Keratinocyte (primary cell): ENCODE measurements around the gene CABLES2. TPM values are rescaled to one million over a fixed set of nuclear protein-coding genes. Genes with fewer than 3 reads are reported as not detected.

ENCODE experiments used
- DNase-seq: peaks from one replicate; pipeline ENCODE4 v3.0.0-alpha.2; 2011; ENCODE audit warnings: low read depth, missing footprints, low spot score
- FAIRE-seq: peaks from 2 replicates; lab custom pipeline; 2011; peaks lifted over from hg19 to GRCh38; lab: Jason Lieb, UNC
- H2AFZ ChIP-seq: 2 replicates; pipeline ENCODE4 v1.6.0; 2012; ENCODE audit warnings: low read length, control low read depth, inconsistent platforms; ENCODE audit not compliant: control insufficient read depth
- H3K27ac ChIP-seq: 2 replicates; pipeline ENCODE4 v1.5.1; 2011; ENCODE audit warnings: low read length; ENCODE audit not compliant: control insufficient read depth, insufficient read depth
- H3K27me3 ChIP-seq: 3 replicates; pipeline ENCODE4 v1.6.0; 2011; ENCODE audit warnings: low read length; ENCODE audit not compliant: control insufficient read depth, insufficient read depth; ENCODE audit errors: extremely low read depth
- H3K36me3 ChIP-seq, 2 experiments: 2 replicates in 1 of 2; 3 replicates in 1 of 2; pipeline ENCODE4 v1.5.1; 2011; ENCODE audit warnings: low read length in 2 of 2, mild to moderate bottlenecking in 1 of 2; ENCODE audit not compliant: control insufficient read depth in 2 of 2, insufficient read depth in 2 of 2; ENCODE audit errors: extremely low read depth in 1 of 2
- H3K4me1 ChIP-seq: 3 replicates; pipeline ENCODE4 v1.5.1; 2011; ENCODE audit warnings: low read length; ENCODE audit not compliant: control insufficient read depth, insufficient read depth; ENCODE audit errors: extremely low read depth
- H3K4me2 ChIP-seq: 3 replicates; pipeline ENCODE4 v1.6.0; 2011; ENCODE audit warnings: low read depth, low read length; ENCODE audit not compliant: control insufficient read depth, insufficient read depth; ENCODE audit errors: extremely low read depth
- H3K4me3 ChIP-seq, 3 experiments: fragments of 200-600 bp in 1 of 3; sonication (generic) in 1 of 3; 2 replicates in 2 of 3; 3 replicates in 1 of 3; pipeline ENCODE4 v1.5.1; 2011 to 2016; ENCODE audit warnings: low read length in 3 of 3, mild to moderate bottlenecking in 3 of 3, control low read depth in 2 of 3, inconsistent platforms in 1 of 3, low read depth in 1 of 3, mixed read lengths in 1 of 3, mixed run types in 1 of 3, moderate library complexity in 1 of 3; ENCODE audit not compliant: control insufficient read depth in 2 of 3, insufficient read depth in 2 of 3; ENCODE audit errors: extremely low read depth in 1 of 3
- H3K79me2 ChIP-seq: 2 replicates; pipeline ENCODE4 v1.6.0; 2012; ENCODE audit warnings: low read length; ENCODE audit not compliant: control insufficient read depth, insufficient read depth
- H3K9ac ChIP-seq: 3 replicates; pipeline ENCODE4 v1.6.0; 2011; ENCODE audit warnings: low read length; ENCODE audit not compliant: control insufficient read depth, insufficient read depth; ENCODE audit errors: extremely low read depth
- H3K9me1 ChIP-seq: 3 replicates; pipeline ENCODE4 v1.6.0; 2011; ENCODE audit warnings: low read length; ENCODE audit not compliant: control insufficient read depth, insufficient read depth; ENCODE audit errors: extremely low read depth
- H3K9me3 ChIP-seq: 2 replicates; pipeline ENCODE4 v1.5.1; 2012; ENCODE audit warnings: low read depth, low read length; ENCODE audit not compliant: control insufficient read depth
- H4K20me1 ChIP-seq: 3 replicates; pipeline ENCODE4 v1.6.0; 2011; ENCODE audit warnings: low read length; ENCODE audit not compliant: control insufficient read depth, insufficient read depth; ENCODE audit errors: extremely low read depth
- EZH2 ChIP-seq: IDR thresholded peaks from one replicate; pipeline ENCODE4 v1.6.1; 2012; ENCODE audit warnings: inconsistent platforms, mild to moderate bottlenecking, low read length, moderate library complexity
- dilution Hi-C: fragments of 300-500 bp; cut with MboI; formaldehyde crosslinking; loops from one replicate; pipeline ENCODE4 v1.7.0; 2020; ENCODE audit warnings: low sequenced_read_pairs; ENCODE audit not compliant: extremely low pct_ligation_motif_present
- polyA plus RNA-seq, 5 experiments: library from polyadenylated mRNA; depleted of rRNA in 3 of 5; stranded (reverse) in 3 of 5; stranded (forward) in 1 of 5; unstranded in 1 of 5; fragments of >200 nt; gene quantifications; 1 replicate in 1 of 5; 2 replicates in 3 of 5; 3 replicates in 1 of 5; pipeline versions ENCODE4 v1.2.1 to v1.2.3, GENCODE V29; 2011 to 2012; ENCODE audit warnings: missing spikeins in 2 of 5, low read depth in 1 of 5, low replicate concordance in 1 of 5
- TF ChIP-seq, protein P1 (sequence below), 3 experiments: IDR thresholded peaks in 1 of 3; conservative IDR thresholded peaks in 1 of 3; optimal IDR thresholded peaks in 1 of 3; 2 replicates in 2 of 3; 3 replicates in 1 of 3; pipeline versions ENCODE3 to v1.5.1; 2011; ENCODE audit warnings: low read length in 3 of 3, mild to moderate bottlenecking in 3 of 3, moderate library complexity in 2 of 3, control low read depth in 1 of 3, inconsistent platforms in 1 of 3; ENCODE audit not compliant: insufficient read depth in 2 of 3; ENCODE audit errors: extremely low read depth in 1 of 3

CABLES2 gene
- polyA plus RNA-seq, 1 donor (not counting 4 experiments of a cell fraction or from before 2014, with no cell fraction given), result 2.2 TPM

DNA sequence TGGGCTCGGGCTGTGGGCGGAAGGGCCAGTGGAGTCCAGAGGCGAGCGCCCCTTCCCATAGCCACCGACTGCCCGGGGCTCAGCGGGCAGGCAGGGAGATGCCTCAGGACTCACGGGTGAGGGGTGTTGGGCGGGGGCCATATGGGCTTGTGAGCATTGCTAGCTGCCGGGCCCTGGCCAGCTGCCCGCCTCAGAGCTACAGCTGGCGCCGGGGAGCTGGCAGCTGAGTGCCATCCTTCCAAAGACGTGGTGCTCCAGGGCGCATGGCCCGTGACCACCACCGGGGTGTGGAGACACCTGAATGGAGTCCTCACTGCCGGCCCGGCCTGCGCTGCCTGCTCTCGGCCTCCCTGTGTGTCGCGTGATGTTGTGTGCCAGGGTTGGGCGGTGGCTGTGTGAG lies 30.8 kb upstream of the CABLES2 start:
- Histone ChIP-seq H3K79me2 (no peaks in the 10 kb centered on the region), H3K4me1 (no peaks in the 10 kb centered on the region), H3K4me3 (no peak overlapping the region), H3K4me2 (no peak overlapping the region), H3K9ac (no peak overlapping the region), H3K27ac (no peak overlapping the region), H2AFZ (no peak overlapping the region), H3K36me3 (no peaks in the 10 kb centered on the region), H3K27me3 (peaks cover 38% of the 10 kb centered on the region), H4K20me1 (no peaks in the 10 kb centered on the region), H3K9me1 (no peaks in the 10 kb centered on the region), H3K9me3 (no peaks in the 10 kb centered on the region)
- no peak for FAIRE-seq
- DNase-seq, result no peak
- dilution Hi-C loops, result loop anchor here (25.0 kb wide), 1 partner anchor 99 kb away; no protein-coding TSS in a partner anchor
- no peak for TF ChIP-seq EZH2
- TF ChIP-seq, protein P1, sequence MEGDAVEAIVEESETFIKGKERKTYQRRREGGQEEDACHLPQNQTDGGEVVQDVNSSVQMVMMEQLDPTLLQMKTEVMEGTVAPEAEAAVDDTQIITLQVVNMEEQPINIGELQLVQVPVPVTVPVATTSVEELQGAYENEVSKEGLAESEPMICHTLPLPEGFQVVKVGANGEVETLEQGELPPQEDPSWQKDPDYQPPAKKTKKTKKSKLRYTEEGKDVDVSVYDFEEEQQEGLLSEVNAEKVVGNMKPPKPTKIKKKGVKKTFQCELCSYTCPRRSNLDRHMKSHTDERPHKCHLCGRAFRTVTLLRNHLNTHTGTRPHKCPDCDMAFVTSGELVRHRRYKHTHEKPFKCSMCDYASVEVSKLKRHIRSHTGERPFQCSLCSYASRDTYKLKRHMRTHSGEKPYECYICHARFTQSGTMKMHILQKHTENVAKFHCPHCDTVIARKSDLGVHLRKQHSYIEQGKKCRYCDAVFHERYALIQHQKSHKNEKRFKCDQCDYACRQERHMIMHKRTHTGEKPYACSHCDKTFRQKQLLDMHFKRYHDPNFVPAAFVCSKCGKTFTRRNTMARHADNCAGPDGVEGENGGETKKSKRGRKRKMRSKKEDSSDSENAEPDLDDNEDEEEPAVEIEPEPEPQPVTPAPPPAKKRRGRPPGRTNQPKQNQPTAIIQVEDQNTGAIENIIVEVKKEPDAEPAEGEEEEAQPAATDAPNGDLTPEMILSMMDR (optimal IDR thresholded peaks at IDR 0.05 in 1 of 3, IDR thresholded peaks at IDR 0.05 in 1 of 3, conservative IDR thresholded peaks at IDR 0.05 in 1 of 3; ENCODE audit: extremely low read depth in 1 of 3, insufficient read depth in 2 of 3, low read length in 3 of 3), result no peak

GRCh38 chr20:62437496-62437895 lies 30.4 kb upstream of the CABLES2 start:
- no peak overlapping the region for H3K9ac ChIP-seq
- no peaks in the 10 kb centered on the region for H3K9me3 ChIP-seq
- dilution Hi-C loops, result loop anchor here (25.0 kb wide), 1 partner anchor 100 kb away; no protein-coding TSS in a partner anchor
- no peak overlapping the region for H3K4me3 ChIP-seq
- no peak overlapping the region for H3K27ac ChIP-seq
- no peak for DNase-seq
- H3K4me2 ChIP-seq, result no peak overlapping the region
- no peaks in the 10 kb centered on the region for H3K79me2 ChIP-seq
- no peaks in the 10 kb centered on the region for H3K36me3 ChIP-seq
- H3K27me3 ChIP-seq, result peaks cover 38% of the 10 kb centered on the region
- FAIRE-seq, result no peak
- H2AFZ ChIP-seq, result no peak overlapping the region
- no peaks in the 10 kb centered on the region for H3K4me1 ChIP-seq
- H3K9me1 ChIP-seq, result no peaks in the 10 kb centered on the region
- no peaks in the 10 kb centered on the region for H4K20me1 ChIP-seq
- TF ChIP-seq, protein P1 (optimal IDR thresholded peaks at IDR 0.05 in 1 of 3, IDR thresholded peaks at IDR 0.05 in 1 of 3, conservative IDR thresholded peaks at IDR 0.05 in 1 of 3; ENCODE audit: extremely low read depth in 1 of 3, insufficient read depth in 2 of 3, low read length in 3 of 3), result no peak
- no peak for TF ChIP-seq EZH2
